Ramos (cell line): ENCODE results near the gene SLC39A1.

Source experiments
- in situ Hi-C: fragments of 300-500 bp; cut with MboI; formaldehyde crosslinking; loops from one replicate; pipeline ENCODE4 v1.14.3; 2022; ENCODE audit warnings: low sequenced_read_pairs; ENCODE audit not compliant: unreplicated experiment

Gene SLC39A1

GRCh38 chr1:153954826-153955225 is 8.5 kb downstream of the SLC39A1 start:
- in situ Hi-C loops, result no loop called here

- in situ Hi-C loops, result no loop called here
Observed at GRCh38 chr1:153953859-153954365, 9.4 kb downstream of the SLC39A1 start.

- in situ Hi-C loops, result no loop called here
Observed at GRCh38 chr1:153951801-153952200, 11.5 kb downstream of the SLC39A1 start.

- in situ Hi-C loops, result no loop called here
Observed at GRCh38 chr1:153951183-153951582, 12.2 kb downstream of the SLC39A1 start.

GRCh38 chr1:153946622-153947241 is 16.6 kb downstream of the SLC39A1 start, which contains the start of gene DENND4B:
TSS of gene DENND4B (minus strand) at chr1:153946718. CDS start at chr1:153944374, 2,344 bp downstream.
- in situ Hi-C loops, result no loop called here

GRCh38 chr1:153945795-153946621 is 17.3 kb downstream of the SLC39A1 start:
- in situ Hi-C loops, result no loop called here

- in situ Hi-C loops, result no loop called here
Observed at GRCh38 chr1:153945131-153945794, 18.1 kb downstream of the SLC39A1 start.

GRCh38 chr1:153944827-153945117 is 18.6 kb downstream of the SLC39A1 start:
- in situ Hi-C loops, result no loop called here

GRCh38 chr1:153944005-153944826 is 19.1 kb downstream of the SLC39A1 start:
- in situ Hi-C loops, result no loop called here

- in situ Hi-C loops, result no loop called here
Observed at GRCh38 chr1:153942766-153943549, 20.4 kb downstream of the SLC39A1 start.

- in situ Hi-C loops, result no loop called here
Observed at GRCh38 chr1:153941826-153942725, 21.3 kb downstream of the SLC39A1 start.

GRCh38 chr1:153940756-153941155 is 22.6 kb downstream of the SLC39A1 start:
- in situ Hi-C loops, result no loop called here

- in situ Hi-C loops, result no loop called here
Observed at GRCh38 chr1:153939476-153939875, 23.9 kb downstream of the SLC39A1 start.

- in situ Hi-C loops, result no loop called here
Observed at GRCh38 chr1:153938996-153939395, 24.3 kb downstream of the SLC39A1 start.

- in situ Hi-C loops, result no loop called here
Observed at GRCh38 chr1:153937331-153937730, 26.0 kb downstream of the SLC39A1 start.

- in situ Hi-C loops, result no loop called here
Observed at GRCh38 chr1:153936011-153936802, 27.1 kb downstream of the SLC39A1 start.

- in situ Hi-C loops, result no loop called here
Observed at GRCh38 chr1:153934746-153935145, 28.6 kb downstream of the SLC39A1 start.

GRCh38 chr1:153933955-153934354 is 29.4 kb downstream of the SLC39A1 start:
- in situ Hi-C loops, result no loop called here
